CD4-positive, alpha-beta T cell (primary cell): ENCODE results near the gene NR1H2. TPM values are rescaled to one million over a fixed set of nuclear protein-coding genes. Genes with fewer than 3 reads are reported as not detected.

Experiments used
- ATAC-seq: fragments of 200-7000 bp; cut with Tn5 transposase; one replicate; pipeline ENCODE4 v1.10.0; 2022; ENCODE audit warnings: mild to moderate bottlenecking; ENCODE audit not compliant: poor library complexity
- CTCF ChIA-PET: fragments of 350-600 bp; sonication (Branson Sonifier 250); formaldehyde crosslinking; loops from one replicate; lab custom pipeline; 2021; ENCODE audit warnings: antibody characterized with exemption, inconsistent platforms; lab: Charles Lee
- POLR2A ChIA-PET: fragments of 350-600 bp; sonication (Branson Sonifier 250); formaldehyde crosslinking; loops from one replicate; lab custom pipeline; 2021; ENCODE audit warnings: antibody characterized with exemption, inconsistent platforms; lab: Charles Lee
- DNase-seq, 14 experiments: peaks; one replicate each; pipeline ENCODE4 v3.0.0-alpha.2; 2013 to 2020; ENCODE audit warnings: mixed read lengths in 2 of 14
- H3K27ac ChIP-seq, 2 donors: one replicate each; pipeline versions ENCODE4 v1.5.1 to v1.7.0; 2013; ENCODE audit warnings: low read length in 2 of 2, low read depth in 1 of 2, mild to moderate bottlenecking in 1 of 2
- H3K27me3 ChIP-seq, 2 experiments: 1 replicate in 1 of 2; 2 replicates in 1 of 2; pipeline versions ENCODE4 v1.6.1 to v1.7.0; 2013; ENCODE audit warnings: low read length in 2 of 2, control low read depth in 1 of 2, mild to moderate bottlenecking in 1 of 2, moderate library complexity in 1 of 2; ENCODE audit not compliant: insufficient read depth in 2 of 2, control insufficient read depth in 1 of 2
- H3K36me3 ChIP-seq: one replicate; pipeline ENCODE4 v1.6.1; 2013; ENCODE audit warnings: low read length, control low read depth; ENCODE audit not compliant: insufficient read depth
- H3K4me1 ChIP-seq: one replicate; pipeline ENCODE4 v1.6.1; 2013; ENCODE audit warnings: low read length, control low read depth; ENCODE audit not compliant: insufficient read depth
- H3K4me3 ChIP-seq: one replicate; pipeline ENCODE4 v1.5.1; 2013; ENCODE audit warnings: mild to moderate bottlenecking, low read length, moderate library complexity
- H3K9me3 ChIP-seq, 2 experiments: 1 replicate in 1 of 2; 2 replicates in 1 of 2; pipeline versions ENCODE4 v1.6.1 to v1.7.0; 2013; ENCODE audit warnings: low read length in 2 of 2, mild to moderate bottlenecking in 2 of 2, control low read depth in 1 of 2, moderate library complexity in 1 of 2; ENCODE audit not compliant: control insufficient read depth in 1 of 2, insufficient read depth in 1 of 2
- H3K27ac Mint-ChIP-seq: one replicate; pipeline ENCODE4 v1.8.0; 2020; ENCODE audit warnings: mixed read lengths
- H3K27me3 Mint-ChIP-seq: one replicate; pipeline ENCODE4 v1.8.0; 2021; ENCODE audit warnings: mixed read lengths
- H3K36me3 Mint-ChIP-seq: one replicate; pipeline ENCODE4 v1.8.0; 2021; ENCODE audit warnings: low read depth, mixed read lengths
- H3K4me1 Mint-ChIP-seq: one replicate; pipeline ENCODE4 v1.8.0; 2021; ENCODE audit warnings: low read depth, mixed read lengths
- H3K4me3 Mint-ChIP-seq: one replicate; pipeline ENCODE4 v1.8.0; 2020; ENCODE audit warnings: mild to moderate bottlenecking, mixed read lengths
- H3K9me3 Mint-ChIP-seq: one replicate; pipeline ENCODE4 v1.8.0; 2020; ENCODE audit warnings: mixed read lengths
- intact Hi-C, 2 experiments: fragments of 100-400 bp; cut with DNase I in 1 of 2; cut with micrococcal nuclease in 1 of 2; formaldehyde crosslinking; loops; one replicate each; pipeline versions ENCODE4 v1.15.1 to v1.9.0; 2023 to 2025; cut with DNase I, micrococcal nuclease
- total RNA-seq, 174 experiments: library from RNA in 2 of 174; stranded (reverse) in 2 of 174; gene quantifications; one replicate each; pipeline ENCODE4 v1.2.3 and lab custom pipeline; 2021 to 2026
- TF ChIP-seq, protein P1 (sequence below): fragments of 200-600 bp; IDR thresholded peaks from one replicate; pipeline ENCODE4 v1.8.0; 2022; ENCODE audit warnings: antibody characterized with exemption, mild to moderate bottlenecking

NR1H2 gene
- total RNA-seq, 2 experiments from 2014 or later: 261 to 265 TPM

DNA sequence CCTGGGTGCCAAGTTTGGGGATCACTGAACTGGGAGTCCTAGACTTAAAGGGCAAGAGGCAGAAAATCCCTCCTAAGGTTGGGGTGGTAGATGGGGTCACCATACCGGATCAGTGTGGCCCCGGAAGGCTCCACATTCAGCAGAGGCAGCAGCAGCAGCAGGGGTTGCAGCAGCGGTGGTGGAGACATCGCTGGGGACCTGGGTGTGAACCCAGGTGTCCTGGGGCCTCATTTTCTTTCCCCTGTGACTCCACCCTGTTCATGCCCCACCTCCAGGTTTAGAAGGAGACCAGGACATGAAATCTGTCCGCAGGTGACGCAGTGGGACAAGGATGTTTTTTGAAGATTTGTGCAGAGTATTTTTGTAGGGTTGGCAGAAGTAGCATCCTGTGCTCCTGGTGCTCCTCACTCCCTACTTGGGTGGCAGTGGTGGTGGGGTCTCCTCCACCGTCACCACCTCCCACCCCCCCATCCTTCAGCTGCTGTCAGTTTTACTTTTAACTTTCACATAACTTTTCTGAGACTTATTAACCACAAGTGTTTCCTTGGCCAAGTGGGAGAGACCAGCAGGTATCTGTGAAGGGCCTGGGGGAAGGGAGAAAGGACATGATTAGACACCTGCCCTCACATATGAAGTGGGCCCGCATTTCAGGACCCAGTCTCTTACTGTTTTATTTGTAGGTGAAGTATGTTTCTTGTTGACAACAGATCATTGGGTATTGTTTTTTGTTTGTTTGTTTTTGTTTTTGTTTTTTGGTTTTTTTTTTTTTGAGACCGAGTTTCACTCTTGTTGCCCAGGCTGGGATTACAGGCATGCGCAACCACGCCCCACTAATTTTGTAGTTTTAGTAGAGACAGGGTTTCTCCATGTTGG lies 10.6 kb upstream of the NR1H2 start, which contains the start of gene NAPSA:
Gene NAPSA (minus strand): TSS at position 206 of the 873 bp plus-strand sequence. CDS start 18 bp downstream, at position 188.
- DNase-seq: peak in 1 of 14 experiments; percentile 25
- intact Hi-C loops: loop anchor here in 1 of 2 experiments (5.0 kb wide), 1 partner anchor 112 kb away; the partner anchor contains the start of genes EMC10 and GARIN5A
- POLR2A ChIA-PET: interaction anchor here (0.7 to 4.9 kb wide), 4 partner anchors 8 to 63 kb away, joined by 3 to 41 read pairs (median 10); partner anchors contain the start of genes NR1H2 and POLD1

DNA sequence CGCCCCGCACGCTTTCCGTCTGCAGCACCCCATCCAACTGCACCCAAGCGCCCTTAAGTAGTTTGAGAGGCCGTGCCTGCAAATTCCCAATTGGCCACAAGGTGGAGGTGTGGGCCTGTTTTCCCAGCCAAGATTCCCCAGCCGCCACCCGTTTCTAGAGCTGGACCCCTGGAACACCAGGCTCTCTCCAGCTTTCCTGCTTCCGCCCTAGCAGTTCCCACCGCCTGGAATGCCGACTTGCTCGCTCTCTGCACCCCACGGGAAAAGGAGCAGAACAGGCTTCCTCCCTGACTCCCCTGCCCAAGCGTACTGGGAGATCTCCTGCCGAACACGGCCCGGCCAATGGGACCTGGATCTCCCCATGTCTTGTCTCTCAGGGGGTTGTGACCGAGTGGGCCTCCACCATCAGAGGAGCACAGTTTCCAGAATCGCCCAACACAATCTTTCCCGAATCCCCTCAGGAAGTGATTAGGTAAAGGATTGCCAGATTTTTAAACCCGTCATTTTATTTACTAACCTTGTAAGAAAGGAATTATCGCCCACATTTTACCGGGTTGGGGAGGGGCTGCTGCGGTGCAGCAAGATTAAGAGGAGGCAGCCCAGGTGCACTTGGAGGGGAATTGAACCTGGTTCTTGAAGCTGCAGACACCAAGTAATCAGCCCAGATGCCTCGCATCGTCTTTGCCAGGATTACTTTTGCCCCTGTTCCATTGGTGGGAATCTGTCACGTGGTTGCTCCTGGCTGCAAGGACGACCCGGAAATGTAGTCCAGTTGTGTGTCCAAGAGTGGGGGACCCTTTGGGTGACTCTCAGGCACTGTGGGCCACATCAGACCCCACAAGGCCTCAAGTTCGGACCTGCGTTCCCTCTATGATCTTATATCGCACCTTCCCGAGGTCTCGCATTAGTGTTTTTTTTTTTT lies 7.3 kb upstream of the NR1H2 start:
- ChIA-PET CTCF (interaction anchor here (0.6 to 3.4 kb wide), 9 partner anchors 11 to 413 kb away, joined by 3 to 28 read pairs (median 4); partner anchors contain the start of genes JOSD2 and POLD1), POLR2A (interaction anchor here (1.5 to 4.9 kb wide), 2 partner anchors 11 to 15 kb away, joined by 10 to 41 read pairs; partner anchors contain the start of gene POLD1)
- Mint-ChIP-seq H3K36me3 (no peaks in the 10 kb centered on the region), H3K4me3 (peak overlapping the region; percentile 88), H3K9me3 (no peaks in the 10 kb centered on the region), H3K4me1 (peaks cover 39% of the 10 kb centered on the region), H3K27me3 (no peaks in the 10 kb centered on the region), H3K27ac (peak overlapping the region; percentile 33)
- Histone ChIP-seq H3K9me3 (no peaks in the 10 kb centered on the region), H3K36me3 (no peaks in the 10 kb centered on the region), H3K4me1 (peaks cover 38% of the 10 kb centered on the region), H3K27ac (peak overlapping the region in 1 of 2 donors; percentile 8), H3K4me3 (peak overlapping the region; percentile 72), H3K27me3 (no peaks in the 10 kb centered on the region)
- DNase-seq (peak; percentile 53 to 89 (median 73)), ATAC-seq (peak; percentile 83)
- TF ChIP-seq, protein P1, sequence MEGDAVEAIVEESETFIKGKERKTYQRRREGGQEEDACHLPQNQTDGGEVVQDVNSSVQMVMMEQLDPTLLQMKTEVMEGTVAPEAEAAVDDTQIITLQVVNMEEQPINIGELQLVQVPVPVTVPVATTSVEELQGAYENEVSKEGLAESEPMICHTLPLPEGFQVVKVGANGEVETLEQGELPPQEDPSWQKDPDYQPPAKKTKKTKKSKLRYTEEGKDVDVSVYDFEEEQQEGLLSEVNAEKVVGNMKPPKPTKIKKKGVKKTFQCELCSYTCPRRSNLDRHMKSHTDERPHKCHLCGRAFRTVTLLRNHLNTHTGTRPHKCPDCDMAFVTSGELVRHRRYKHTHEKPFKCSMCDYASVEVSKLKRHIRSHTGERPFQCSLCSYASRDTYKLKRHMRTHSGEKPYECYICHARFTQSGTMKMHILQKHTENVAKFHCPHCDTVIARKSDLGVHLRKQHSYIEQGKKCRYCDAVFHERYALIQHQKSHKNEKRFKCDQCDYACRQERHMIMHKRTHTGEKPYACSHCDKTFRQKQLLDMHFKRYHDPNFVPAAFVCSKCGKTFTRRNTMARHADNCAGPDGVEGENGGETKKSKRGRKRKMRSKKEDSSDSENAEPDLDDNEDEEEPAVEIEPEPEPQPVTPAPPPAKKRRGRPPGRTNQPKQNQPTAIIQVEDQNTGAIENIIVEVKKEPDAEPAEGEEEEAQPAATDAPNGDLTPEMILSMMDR: peak; percentile 84
- intact Hi-C loops: loop anchor here (1.0 to 5.0 kb wide), 4 partner anchors 45 to 188 kb away; partner anchors contain the start of genes EMC10 (in 1 of the 2) and GARIN5A (in 1 of the 2)

More for the DNA sequence above, 10.6 kb upstream of the NR1H2 start, which contains the start of gene NAPSA:
- Histone ChIP-seq H3K36me3 (no peaks in the 10 kb centered on the region), H3K4me1 (peaks cover 53% of the 10 kb centered on the region), H3K27ac (no peak within 1 kb of the TSS), H3K4me3 (no peak within 1 kb of the TSS), H3K9me3 (no peaks in the 10 kb centered on the region), H3K27me3 (no peaks in the 10 kb centered on the region)
- Mint-ChIP-seq H3K4me1 (peaks cover 67% of the 10 kb centered on the region), H3K36me3 (no peaks in the 10 kb centered on the region), H3K9me3 (no peaks in the 10 kb centered on the region), H3K27me3 (no peaks in the 10 kb centered on the region), H3K27ac (peak within 1 kb of the TSS; percentile 76), H3K4me3 (peak within 1 kb of the TSS; percentile 48)
- TF ChIP-seq, protein P1: no peak
- CTCF ChIA-PET: interaction anchor here (1.1 to 1.4 kb wide), 3 partner anchors 8 to 18 kb away, joined by 3 to 7 read pairs (median 3); partner anchors contain the start of gene POLD1
- no peak for ATAC-seq
